Stimulated activated naive CD4-positive, alpha-beta T cell (primary cell): ENCODE results near the gene GSC2.

Experiments used
- DNase-seq, 6 experiments: peaks; one replicate each; lab custom pipeline; 2025; lab: John Stamatoyannopoulos, UW

Gene GSC2

DNA sequence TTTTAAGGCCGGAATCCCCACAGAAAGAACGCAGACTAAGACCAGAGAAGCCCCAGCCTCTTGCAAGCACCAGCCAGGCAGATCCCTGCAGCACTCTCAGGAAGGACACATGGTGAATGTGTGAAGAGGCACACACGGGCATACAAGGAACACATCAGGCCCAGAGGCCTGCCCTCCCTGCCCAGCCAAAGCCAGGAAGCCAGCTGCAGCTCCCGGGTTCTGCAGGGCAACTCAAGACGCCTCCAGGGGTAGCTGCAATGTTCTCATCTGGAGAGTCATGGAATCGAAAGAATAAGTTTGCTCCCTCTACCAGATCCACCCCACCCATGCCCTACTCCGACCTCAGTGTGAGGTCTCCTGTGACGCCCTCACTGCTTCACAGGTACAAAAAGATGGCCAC, 30.1 kb downstream of the GSC2 start:
- peak in 1 of 6 experiments; percentile 6 for DNase-seq

DNA sequence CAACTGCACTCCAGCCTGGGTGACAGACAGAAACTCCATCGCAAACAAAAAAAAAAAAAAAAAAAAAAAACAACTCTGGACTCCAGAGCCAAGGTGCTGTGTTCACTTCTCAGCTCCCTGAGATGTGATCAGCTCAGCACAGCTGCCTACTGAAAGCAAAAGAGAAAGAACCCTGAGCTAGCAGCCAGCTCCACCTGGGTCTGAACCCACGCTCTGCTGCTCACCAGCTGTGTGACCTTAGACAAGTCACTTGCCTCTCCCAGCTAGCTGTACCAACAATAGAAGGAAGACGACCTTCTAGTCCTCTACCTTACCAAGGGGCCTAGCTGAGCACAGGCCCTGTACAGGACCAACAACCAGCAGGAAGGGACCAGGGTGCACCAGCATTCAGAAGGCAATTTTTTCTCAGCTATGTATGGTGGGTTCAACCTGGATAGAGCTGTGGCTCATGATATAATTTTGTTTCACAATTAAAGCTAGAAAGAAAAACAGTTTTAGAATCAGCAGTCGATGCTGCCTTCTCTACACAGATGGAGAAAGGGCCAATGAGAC, 31.7 kb downstream of the GSC2 start:
- no peak for DNase-seq

DNA sequence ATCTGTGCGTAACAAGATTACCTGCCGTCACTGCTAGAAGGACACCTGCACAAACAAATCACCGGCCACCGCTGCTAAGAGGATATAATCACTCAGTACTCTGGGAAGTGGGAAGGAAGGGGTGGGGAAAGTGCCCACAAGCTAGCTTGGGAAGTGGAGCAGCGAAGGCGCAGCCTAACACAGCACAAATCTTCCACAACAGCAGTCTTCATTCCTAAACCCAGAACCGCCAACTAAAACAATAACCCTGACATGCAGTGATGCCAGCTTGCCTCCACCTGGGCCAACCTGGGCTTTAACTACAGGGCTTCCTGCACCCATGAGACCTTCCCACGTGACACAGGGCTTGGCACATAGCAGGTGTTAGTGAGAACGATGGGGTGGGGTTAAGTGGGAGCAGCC, 33.0 kb downstream of the GSC2 start:
- no peak for DNase-seq

DNA sequence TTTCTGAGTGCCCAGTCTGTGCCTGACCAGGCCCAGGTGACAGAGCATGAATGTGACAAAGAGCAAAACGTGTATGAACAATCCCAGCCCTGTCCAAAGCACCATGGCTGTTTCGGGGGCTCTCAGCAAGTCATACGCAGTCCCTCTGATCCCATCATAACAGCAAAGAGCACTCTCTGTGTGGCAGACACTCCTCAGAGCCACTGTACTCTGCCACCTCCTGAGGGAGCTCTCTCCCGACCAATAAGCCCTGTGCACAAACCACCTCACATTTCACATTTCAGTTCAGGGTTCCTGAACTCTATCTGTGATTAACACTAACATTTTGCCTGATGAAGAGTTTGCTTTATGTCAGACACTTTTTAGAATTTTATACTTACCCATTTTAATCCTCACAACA, 34.5 kb downstream of the GSC2 start:
- DNase-seq, result no peak

DNA sequence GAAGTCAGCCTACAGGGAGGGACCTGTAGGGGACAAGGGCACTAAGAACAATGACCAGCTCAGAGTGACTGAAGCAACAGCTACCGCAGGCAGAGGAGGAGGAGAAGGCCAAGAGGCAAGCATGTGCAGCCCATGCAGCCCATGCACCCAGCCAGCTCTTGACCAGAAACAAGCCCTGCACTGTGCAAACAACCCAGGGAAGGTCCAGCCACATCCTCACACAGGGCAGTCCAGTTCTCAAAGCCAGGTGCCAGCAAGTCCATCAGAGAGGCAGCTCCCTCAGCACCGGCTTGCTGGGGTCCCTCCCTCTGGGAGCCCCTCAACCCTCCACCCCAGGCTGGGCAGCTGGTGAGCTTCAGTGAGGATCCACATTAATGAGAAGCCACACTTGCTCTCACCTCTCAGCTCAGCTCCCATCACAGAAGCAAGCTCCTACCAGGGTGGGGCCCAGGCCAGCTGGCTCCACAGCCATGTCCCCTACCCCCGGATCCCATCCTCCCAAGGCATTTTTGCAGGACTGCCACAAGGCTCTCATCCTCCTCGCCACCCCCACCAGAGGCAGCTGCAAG, 35.0 kb downstream of the GSC2 start:
- no peak for DNase-seq

DNA sequence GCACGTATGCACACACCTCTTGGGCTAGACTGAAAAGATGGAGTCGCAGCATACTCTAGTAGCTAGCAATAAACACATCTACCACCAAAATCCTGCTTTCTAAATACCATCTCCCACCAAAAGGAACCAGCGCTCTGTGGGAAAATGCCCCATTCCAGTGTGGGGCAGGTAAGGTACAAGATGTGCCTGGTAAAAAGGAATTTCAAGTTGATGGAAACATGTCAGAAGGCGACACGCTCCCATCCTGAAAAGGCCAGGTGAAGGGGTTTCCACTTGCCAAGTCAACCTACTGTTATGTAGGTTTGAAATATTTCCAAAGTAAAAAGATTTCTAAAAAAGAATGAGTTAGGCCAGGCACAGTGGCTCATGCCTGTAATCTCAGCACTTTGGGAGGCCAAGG, 36.7 kb downstream of the GSC2 start:
- no peak for DNase-seq

DNA sequence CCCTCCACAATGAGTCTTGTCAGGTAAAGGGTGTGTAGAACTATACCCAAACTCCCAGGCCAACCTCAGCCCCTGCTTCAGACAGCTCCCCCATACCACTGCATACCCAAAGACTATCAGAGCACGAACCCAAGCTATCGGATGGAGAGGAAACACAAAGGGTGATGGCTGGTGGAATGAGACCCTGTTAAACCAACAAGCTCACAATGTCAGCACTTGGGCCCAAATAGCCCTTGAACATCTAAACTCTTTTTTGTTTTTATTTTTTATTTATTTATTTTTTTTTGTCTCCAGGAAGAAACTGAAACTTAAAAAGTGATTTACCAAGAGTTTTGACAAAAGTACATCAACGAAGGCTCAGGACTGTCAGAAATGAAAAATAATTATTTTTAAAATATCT, 38.5 kb downstream of the GSC2 start:
- DNase-seq, result no peak

DNA sequence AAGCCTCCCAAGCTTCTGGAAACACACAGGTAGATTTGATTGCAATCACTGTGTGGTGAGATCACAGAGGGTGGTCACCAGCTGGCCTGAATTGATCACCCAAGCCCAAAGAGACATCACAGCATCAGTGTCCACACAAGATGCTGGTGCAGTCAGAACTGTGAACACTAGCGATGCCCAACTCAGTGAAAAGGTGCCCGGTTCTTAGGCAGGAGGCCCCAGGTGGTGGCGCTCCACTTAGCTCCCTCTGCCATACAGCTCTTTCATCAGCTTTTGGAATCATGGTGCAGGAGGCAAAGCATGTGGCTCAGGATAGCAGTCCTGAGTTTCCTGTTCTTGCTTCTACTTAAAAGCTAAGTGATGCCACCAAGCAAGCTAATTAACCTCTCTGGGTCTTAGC, 39.0 kb downstream of the GSC2 start:
- no peak for DNase-seq

DNA sequence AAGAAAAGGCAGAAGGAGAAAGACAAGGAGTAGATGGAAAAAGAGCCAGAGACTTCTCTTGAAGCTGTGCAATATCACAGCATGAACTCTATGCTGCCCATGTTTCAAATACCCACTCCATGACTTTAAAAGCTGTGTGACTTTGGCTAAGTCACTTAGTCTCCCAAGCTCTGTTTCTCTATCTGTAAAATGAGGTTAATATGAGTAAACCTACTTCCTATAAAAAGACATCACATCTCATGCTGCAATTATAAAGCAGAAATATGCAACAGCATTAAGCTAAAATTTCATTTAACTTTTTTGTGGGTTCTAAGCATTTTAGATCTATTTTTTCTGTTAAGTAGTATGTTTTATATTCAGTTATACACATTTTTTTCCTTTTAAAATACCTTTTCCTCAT, 39.4 kb downstream of the GSC2 start:
- no peak for DNase-seq

DNA sequence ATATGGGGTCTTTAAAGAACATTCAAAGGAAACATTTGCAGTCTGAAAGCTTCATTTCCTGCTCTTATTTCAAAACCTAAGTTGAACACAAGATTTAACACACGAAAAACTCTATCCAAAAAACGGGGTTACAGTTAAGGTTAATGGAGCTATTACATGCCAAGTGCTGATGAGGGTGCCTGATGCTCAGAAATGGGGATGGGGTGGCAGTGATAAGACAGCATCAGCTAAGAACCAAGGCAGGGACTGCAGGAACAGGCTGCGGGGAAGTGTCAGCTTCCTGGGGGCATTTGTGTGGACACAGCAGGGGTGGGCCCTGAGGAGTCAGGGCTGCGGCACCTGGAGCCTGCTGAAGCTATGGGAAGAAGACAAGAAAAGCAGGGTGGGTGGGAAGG, 40.0 kb downstream of the GSC2 start:
- no peak for DNase-seq

DNA sequence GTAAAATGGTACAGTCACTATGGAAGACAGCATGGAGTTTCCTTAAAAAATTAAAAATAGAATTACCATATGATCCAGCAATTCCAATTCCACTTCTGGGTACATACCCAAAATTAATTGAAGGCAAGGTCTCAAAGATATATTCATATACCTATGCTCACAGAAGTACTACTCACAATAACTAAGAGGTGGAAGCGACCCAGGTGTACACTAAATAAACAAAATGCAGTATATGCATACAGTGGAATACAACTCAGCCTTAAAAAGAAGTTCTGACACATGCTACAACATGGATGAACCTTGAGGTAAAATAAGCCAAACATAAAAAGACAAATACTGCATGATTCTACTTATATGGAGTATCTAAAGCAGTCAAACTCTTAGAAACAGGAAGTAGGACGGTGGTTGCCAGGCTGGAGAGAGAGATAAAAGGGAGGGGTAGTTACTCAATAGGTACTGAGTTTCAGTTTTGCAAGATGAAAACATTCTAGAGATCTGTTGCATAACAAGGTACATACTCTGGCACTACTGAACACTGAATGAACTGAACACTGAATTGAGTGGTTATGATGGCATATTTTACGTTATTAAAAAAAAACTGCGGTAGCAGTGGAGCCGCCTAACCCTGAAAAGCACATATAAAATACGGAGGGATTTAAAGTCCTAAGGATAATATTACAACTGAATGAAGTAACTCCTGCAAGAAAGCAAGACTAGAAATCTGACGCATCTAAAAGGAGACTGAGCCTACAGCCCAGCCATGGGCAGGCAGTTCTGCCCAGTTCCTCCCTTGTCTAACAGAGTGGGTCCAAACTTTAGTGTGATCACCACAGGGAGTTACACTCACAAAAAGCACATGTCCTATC, 40.7 kb downstream of the GSC2 start:
- peak in 5 of 6 experiments; percentile 57 to 86 (median 80) for DNase-seq

DNA sequence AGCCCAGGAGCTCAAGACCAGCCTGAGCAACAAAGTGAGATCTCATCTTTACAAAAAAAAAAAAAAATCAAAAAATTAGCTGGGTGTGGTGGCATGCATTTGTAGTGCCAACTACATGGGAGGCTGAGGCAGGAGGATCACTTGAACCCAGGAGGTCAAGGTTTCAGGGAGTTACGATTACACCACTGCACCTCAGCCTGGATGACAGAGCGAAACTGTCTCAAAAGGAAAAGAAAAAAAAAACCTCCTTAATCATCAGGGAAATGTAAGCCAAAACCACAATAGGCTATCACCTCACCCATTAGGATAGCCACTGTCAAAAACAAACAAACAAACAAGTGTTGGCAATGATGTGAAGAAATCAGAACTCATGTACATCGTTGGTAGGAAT, 41.3 kb downstream of the GSC2 start:
- no peak for DNase-seq

DNA sequence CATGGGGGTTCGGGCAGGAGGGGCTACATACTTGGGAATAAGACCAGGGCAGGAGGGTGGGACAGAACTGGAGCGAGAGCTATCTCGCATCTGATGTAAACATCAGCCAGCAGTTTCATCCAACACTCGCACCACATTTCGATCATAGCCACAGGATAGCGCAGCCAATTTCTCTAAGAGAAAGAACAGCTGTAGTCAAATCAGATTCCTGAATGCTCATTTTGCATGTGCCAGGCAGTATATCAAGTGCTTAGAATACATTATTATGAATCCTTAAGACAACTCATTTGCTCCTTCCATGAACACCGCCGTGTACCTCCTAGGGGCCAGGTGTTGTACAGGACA, 42.4 kb downstream of the GSC2 start:
- DNase-seq, result no peak

DNA sequence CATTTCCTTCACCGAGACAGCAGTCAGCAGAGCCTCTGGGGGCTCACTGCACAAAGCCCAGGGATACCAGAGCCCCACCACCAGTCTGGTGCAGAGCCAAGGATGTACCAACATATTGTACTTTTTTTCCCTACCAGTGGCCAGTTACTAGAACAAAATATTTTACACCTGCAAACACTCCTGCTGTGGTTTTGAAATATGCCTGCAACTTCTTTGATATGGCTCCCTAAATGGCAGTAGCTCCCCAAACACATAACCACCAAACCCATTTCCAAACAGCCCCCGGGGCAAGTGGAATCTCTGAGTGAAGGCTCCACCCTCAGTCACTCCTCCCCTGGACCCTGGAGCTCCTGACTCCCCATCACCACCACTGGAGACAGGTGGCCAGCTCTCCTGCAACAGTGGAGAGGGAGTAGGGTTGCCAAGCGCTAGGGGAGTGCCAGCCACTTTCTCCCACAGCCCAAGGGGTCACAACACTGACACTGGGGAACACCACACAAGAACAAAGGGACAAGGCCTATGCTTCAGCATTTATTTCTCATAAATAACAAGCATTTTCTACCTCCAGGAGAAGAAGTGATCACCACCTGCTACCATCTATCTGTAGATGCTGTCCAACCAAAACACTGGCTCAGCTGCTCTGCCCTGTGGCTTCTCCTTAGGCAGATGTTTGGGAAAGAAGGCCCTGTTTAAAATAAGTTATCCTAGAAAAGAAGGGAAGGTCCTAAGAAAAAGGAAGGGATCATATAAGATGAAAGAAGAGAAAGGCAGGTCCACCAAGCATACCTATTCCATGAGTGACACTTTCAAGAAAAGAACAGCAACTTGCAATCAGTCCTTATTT, 43.0 kb downstream of the GSC2 start:
- no peak for DNase-seq

DNA sequence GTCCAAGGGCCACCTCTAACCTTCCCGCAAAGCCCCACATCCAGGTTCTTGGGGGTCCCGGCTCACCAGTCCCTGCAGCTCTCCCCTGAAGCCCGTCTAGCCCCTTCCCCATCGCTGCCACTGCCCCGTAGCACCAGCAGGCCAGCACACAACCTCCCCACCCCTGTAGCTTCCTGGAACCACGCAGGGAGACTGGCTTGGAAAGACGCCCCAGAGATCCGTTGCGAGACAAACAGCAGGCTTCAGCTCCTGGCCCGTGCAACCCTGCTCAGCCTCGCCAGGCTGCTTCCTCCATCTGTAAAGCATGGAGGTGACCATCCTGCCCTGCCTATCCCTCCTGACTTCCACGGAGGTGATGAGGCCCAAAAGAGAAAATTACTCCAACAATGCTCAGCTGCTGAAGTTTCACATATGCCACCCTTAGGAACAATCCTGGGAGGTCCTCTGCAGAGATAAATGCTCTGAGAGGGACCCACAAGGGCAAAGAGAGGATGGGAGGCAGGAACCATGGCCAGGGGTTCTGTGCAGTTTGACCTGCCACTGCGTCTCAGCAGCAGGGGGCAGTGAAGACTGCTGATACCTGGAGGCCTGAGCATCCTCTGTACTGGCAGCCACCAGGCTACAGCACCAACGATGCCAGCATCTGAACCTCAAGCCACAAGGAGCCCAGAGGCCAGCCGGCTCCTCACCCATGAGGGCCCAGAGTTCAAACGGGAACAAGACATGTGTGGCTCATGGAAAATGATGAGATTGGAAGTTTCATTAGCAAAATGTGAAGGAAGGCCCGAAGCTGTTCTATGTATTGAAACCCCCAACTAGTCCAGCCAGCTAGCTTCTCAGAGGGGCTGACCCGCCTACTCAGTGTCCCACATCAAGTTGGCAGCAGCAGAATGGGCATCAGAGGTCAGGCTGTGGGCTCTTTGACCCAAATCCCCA, 44.0 kb downstream of the GSC2 start:
- peak; percentile 25 to 66 (median 49) for DNase-seq

DNA sequence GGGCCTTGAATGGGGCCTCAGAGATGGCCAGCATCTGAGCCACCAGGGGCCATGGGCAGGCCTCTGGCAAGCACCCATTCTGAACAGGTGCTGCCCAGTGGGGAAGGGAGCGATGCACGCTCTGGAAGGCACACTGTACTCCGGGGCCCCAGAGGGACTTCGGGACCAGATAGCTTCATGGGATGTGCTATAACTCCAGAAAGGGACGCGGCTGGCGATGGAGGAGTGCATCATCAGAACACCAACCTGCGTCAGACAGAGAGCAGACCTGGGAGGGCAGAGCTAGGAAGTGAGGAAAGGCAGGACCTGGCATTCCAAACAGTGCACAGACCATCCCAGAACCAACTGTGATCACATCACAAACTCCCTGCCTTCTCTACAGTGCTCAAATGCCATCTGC, 44.6 kb downstream of the GSC2 start:
- no peak for DNase-seq

DNA sequence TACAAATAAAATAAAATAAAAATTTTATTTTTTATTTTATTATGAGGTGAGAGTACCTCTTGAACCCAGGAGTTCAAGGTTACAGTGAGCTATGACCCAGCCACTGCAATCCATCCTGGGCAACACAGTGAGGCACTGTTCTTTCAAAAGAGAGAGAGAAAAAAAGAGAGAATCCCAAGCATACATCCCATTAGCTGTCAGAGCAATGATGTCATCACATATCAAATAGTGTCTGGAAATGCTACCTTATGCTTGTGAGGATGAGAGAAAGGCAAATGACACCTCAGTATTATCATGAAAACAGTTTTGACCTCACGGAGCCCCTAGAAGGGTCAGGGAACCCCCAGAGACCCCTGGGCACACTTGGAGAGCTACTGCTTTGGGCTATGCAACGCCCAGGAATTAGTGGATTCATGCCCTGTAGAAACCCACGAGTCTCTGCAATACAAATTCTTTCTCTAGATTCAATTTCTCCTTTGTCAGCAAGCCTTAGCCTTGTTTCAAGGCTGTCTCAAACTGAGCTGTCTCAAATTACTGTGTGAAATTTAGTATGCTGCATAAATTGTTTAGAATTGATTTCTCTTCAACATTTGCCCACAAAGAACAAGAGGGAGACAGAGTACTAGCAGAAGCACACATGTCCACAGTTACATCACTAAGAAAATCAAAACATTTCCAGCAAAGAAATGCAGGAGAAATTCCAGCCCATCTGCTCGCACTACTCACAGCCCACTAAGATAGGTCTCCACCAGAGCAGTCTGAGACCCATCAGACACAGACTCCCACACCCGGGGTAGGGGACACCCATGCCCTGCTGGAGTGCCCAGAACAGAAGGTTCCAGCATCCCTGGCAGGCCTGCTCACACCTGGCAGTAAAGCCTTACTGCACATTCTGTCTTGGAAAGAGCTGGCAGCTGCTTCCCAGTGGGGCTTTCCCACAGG, 45.9 kb downstream of the GSC2 start:
- no peak for DNase-seq

DNA sequence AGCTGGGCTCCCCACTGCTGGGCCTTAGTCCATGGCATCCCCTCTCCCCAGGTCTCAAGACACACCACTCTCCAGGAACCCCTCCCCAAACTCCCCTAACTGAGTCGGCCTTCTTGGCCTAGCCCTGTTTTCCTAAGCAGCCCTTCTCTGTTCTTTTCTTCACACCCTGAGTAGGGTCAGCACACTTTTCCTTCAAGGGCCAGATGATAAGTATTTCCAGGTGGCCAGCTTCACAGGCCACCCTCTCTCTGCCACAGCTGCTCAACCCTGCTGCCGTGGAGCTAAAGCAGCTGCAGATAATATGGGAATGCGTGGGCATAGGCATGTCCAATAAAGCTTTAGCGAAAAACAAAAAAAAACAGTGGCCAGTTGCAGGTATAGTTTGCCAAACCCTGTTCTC, 51.9 kb downstream of the GSC2 start:
- DNase-seq, result no peak

DNA sequence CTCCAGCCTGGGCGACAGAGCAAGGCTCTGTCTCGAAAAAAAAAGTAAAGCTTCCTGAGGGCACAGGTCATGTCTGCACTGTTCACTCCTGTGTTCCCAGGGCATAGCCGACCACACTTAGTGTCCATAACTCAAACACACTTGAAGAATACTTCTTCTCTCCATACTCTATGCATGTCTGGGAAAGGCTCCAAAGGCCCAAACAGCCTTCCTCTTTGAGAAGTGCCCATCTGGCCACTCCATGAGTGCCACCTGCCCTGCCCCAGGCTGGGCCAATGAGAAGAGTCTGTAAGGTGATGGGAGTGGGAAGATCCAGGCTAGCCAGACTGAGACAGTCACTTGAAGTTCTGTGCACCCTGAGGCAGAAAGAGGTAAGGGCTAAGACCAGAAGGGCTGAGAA, 52.6 kb downstream of the GSC2 start:
- DNase-seq, result no peak
